Spinal cord (tissue), 10 donors: ENCODE data around the gene CTRL. TPM values are rescaled to one million over a fixed set of nuclear protein-coding genes. Genes with fewer than 3 reads are reported as not detected.
A peak's percentile ranks its signal among the peaks of the same experiment; 100 is the strongest.
"Not testable (repeated sequence)": the region's sequence is repeated elsewhere in the genome, so short reads cannot be mapped to it uniquely, and the experiment has no call there.

Source experiments
- DNase-seq, 6 donors: peaks; one replicate each; pipeline versions ENCODE4 v3.0.0 to v3.0.0-alpha.2; 2013 to 2015; ENCODE audit warnings: low spot score in 6 of 6, low read depth in 4 of 6
- H3K27ac ChIP-seq: one replicate; pipeline ENCODE4 v1.5.1; 2013; ENCODE audit warnings: low read depth, low read length, control low read depth
- H3K27me3 ChIP-seq: one replicate; pipeline ENCODE4 v1.6.1; 2013; ENCODE audit warnings: low read length; ENCODE audit not compliant: control insufficient read depth, insufficient read depth
- H3K36me3 ChIP-seq: one replicate; pipeline ENCODE4 v1.6.1; 2013; ENCODE audit warnings: low read length; ENCODE audit not compliant: control insufficient read depth, insufficient read depth
- H3K4me1 ChIP-seq: one replicate; pipeline ENCODE4 v1.6.1; 2013; ENCODE audit warnings: low read length; ENCODE audit not compliant: control insufficient read depth, insufficient read depth
- H3K4me3 ChIP-seq: one replicate; pipeline ENCODE4 v1.5.1; 2013; ENCODE audit warnings: low read depth, low read length, control low read depth
- H3K9me3 ChIP-seq: one replicate; pipeline ENCODE4 v1.6.1; 2013; ENCODE audit warnings: low read length; ENCODE audit not compliant: control insufficient read depth, insufficient read depth
- WGBS: methylation state at CpG from one replicate; pipeline ENCODE4 v1.1.5; 2013; ENCODE audit warnings: missing lambda C conversion rate; ENCODE audit not compliant: insufficient coverage; 5-methylcytosine and 5-hydroxymethylcytosine counted together
- polyA plus RNA-seq, 2 donors: library from polyadenylated mRNA; unstranded; fragments of 120-200 nt; gene quantifications; one replicate each; pipeline ENCODE4 v1.2.1, GENCODE V29; 2013; ENCODE audit not compliant: insufficient read length in 2 of 2
- total RNA-seq, 2 donors: library from RNA; depleted of rRNA in 1 of 2; stranded (reverse); fragments of 120-200 nt in 1 of 2; fragments of >200 nt in 1 of 2; gene quantifications; one replicate each; pipeline versions ENCODE4 v1.2.3 to v1.2.4, GENCODE V29; 2013 to 2014
- donor health status: healthy.

CTRL gene
- total and polyA plus RNA-seq, 4 donors, result 0.89 to 8.1 (median 3.0) TPM

GRCh38 chr16:67917140-67917851, 14.4 kb downstream of the CTRL start:
- peak in 4 of 6 donors; percentile 33 to 85 (median 46) for DNase-seq
- H3K27me3 ChIP-seq, result no peaks in the 10 kb centered on the region
- no peaks in the 10 kb centered on the region for H3K9me3 ChIP-seq
- no peak overlapping the region for H3K4me3 ChIP-seq
- H3K36me3 ChIP-seq, result peaks cover 38% of the 10 kb centered on the region
- peaks cover 48% of the 10 kb centered on the region for H3K4me1 ChIP-seq
- WGBS, result 48% methylated on average over 5 of the region's 6 CpGs
- peak overlapping the region; percentile 69 for H3K27ac ChIP-seq

DNA sequence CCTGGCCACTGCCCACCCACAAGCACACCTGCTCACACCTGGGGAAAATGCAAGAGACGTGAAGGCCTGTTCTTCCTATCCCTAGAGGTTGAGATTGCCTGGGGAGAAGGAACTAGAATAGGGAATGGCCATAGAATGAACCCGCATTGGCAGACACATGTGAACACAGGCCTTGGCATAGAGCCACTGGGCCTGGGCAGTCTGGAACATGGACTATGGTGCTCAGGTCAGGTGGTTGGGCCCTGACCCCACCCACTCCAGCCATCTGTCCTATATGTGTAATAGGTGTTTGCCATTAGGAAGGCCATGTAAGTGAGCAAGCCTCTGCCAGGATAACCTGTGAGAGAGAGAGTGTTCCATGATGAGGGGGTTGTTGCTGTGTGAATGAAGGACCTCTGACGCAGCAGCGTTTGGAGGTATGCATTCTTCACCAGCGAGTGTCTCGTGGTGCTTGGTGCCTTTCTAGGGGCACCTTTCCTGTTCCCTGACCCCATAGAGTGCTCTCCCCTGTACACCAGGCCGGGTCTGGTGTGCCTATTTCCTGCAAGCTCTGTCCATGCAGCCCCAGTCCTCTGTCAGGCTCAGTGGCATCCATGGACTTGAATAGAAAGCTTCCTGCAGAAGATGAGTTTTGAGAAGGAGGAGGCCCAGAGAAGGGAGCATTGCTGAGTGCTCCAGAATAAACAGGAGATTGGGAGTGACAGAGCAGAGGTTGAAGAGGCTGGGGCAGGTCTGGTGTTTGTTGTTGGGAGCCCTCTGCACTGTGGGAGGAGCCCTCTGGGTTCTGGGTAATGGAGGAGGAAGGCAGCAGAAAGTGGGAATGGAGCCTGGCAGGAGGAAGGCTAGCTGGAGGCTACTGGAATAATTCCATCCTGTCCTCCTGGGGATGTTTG, 15.6 kb downstream of the CTRL start:
- peaks cover 48% of the 10 kb centered on the region for H3K4me1 ChIP-seq
- DNase-seq, result no peak
- no peaks in the 10 kb centered on the region for H3K9me3 ChIP-seq
- H3K27me3 ChIP-seq, result no peaks in the 10 kb centered on the region
- H3K27ac ChIP-seq, result peak overlapping the region; percentile 69
- peaks cover 47% of the 10 kb centered on the region for H3K36me3 ChIP-seq
- no peak overlapping the region for H3K4me3 ChIP-seq
- WGBS, result 87% methylated on average over 3 of the region's 7 CpGs

DNA sequence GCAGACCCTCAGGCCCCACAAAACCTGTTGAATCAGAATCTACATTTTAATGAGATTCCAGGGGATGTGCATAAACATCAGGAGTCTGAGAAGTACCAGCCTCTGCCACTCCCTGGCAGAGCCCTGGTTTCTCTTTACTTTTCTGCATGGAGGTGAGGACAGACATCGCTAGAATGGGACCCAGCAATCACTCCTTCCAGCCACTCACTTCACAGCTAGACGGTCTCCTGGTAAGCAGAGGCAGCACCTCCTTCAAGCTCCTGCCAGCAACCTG, 16.2 kb downstream of the CTRL start:
- no CpG with 5 or more reads among the region's 2 CpGs for WGBS

GRCh38 chr16:67914758-67915495, 16.7 kb downstream of the CTRL start:
- H3K4me3 ChIP-seq, result no peak overlapping the region
- peak overlapping the region; percentile 10 for H3K27ac ChIP-seq
- WGBS, result 85% methylated on average over 5 of the region's 7 CpGs
- peaks cover 48% of the 10 kb centered on the region for H3K4me1 ChIP-seq
- peaks cover 53% of the 10 kb centered on the region for H3K36me3 ChIP-seq
- H3K9me3 ChIP-seq, result no peaks in the 10 kb centered on the region
- H3K27me3 ChIP-seq, result no peaks in the 10 kb centered on the region
- DNase-seq, result no peak

More for the DNA sequence above, 16.2 kb downstream of the CTRL start:
- H3K9me3 ChIP-seq, DNase-seq, H3K4me3 ChIP-seq, H3K27me3 ChIP-seq: not testable (repeated sequence)
- H3K4me1 ChIP-seq, result peaks cover 48% of the 10 kb centered on the region
- peak overlapping the region; percentile 69 for H3K27ac ChIP-seq
- peaks cover 50% of the 10 kb centered on the region for H3K36me3 ChIP-seq

- WGBS, result 0% methylated on average over 1 of the region's 2 CpGs
- Histone ChIP-seq H3K4me3 (no peak overlapping the region), H3K27ac (peak overlapping the region; percentile 63), H3K27me3 (no peaks in the 10 kb centered on the region), H3K4me1 (peaks cover 14% of the 10 kb centered on the region), H3K36me3 (peaks cover 41% of the 10 kb centered on the region), H3K9me3 (no peaks in the 10 kb centered on the region)
- DNase-seq, result peak in 2 of 6 donors; percentile 60 to 75
Observed at GRCh38 chr16:67910158-67910557, 21.5 kb downstream of the CTRL start.

DNA sequence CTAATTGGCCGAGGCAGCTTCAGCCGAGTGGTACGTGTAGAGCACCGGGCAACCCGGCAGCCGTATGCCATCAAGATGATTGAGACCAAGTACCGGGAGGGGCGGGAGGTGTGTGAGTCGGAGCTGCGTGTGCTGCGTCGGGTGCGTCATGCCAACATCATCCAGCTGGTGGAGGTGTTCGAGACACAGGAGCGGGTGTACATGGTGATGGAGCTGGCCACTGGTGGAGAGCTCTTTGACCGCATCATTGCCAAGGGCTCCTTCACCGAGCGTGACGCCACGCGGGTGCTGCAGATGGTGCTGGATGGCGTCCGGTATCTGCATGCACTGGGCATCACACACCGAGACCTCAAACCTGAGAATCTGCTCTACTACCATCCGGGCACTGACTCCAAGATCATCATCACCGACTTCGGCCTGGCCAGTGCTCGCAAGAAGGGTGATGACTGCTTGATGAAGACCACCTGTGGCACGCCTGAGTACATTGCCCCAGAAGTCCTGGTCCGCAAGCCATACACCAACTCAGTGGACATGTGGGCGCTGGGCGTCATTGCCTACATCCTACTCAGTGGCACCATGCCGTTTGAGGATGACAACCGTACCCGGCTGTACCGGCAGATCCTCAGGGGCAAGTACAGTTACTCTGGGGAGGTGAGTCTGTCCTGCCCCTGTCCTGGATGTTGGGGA, 22.5 kb downstream of the CTRL start:
- Histone ChIP-seq H3K36me3 (peaks cover 37% of the 10 kb centered on the region), H3K4me1 (peaks cover 7% of the 10 kb centered on the region), H3K4me3 (no peak overlapping the region), H3K27me3 (no peaks in the 10 kb centered on the region), H3K27ac (peak overlapping the region; percentile 63), H3K9me3 (no peaks in the 10 kb centered on the region)
- DNase-seq, result no peak
- 96% methylated on average over 35 of the region's 36 CpGs for WGBS

DNA sequence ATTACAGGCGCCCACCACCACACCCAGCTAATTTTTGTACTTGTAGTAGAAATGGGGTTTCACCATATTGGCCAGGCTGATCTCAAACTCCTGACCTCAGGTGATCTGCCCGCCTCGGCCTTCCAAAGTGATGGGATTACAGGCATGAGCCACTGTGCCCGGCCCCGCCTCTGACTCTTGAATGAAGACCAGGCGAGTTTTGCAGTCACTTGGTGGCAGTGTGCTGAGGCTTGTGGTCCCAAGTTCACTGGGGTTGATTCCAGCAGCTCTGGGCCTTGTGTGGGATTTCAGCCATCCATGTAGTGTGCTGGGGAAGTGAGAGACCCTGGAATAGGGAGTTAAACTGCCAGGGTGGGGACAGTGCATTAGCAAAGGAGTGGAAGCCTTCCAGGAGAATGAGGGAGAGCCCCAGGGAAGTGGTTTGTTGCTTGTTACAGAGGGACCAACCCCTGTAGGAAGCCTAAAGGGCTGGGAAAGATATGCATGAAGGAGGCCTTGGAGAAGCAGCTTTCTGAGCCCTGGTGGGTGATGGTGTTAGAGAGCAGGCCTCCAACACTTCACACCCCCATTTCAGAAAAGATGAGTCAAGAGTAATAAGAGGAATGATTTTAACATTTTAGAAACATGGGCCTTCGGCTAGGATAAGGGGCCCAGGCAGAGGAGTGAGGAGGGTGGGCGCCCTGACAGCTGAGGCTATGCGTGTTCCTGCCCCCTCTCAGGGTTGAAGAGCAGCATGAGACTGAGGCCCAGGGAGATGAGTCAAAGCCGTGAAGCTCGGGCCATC, 24.1 kb downstream of the CTRL start:
- H3K27ac ChIP-seq, result no peak overlapping the region
- DNase-seq, result no peak
- H3K36me3 ChIP-seq, result peaks cover 41% of the 10 kb centered on the region
- 90% methylated on average over 10 of the region's 11 CpGs for WGBS
- H3K4me1 ChIP-seq, result peaks cover 7% of the 10 kb centered on the region
- no peaks in the 10 kb centered on the region for H3K27me3 ChIP-seq
- H3K4me3 ChIP-seq, result no peak overlapping the region
- H3K9me3 ChIP-seq, result no peaks in the 10 kb centered on the region

- WGBS, result 68% methylated on average over 3 of the region's 4 CpGs
- H3K27ac ChIP-seq, result peak overlapping the region; percentile 2
- DNase-seq, result no peak
Observed at GRCh38 chr16:67902831-67903230, 28.8 kb downstream of the CTRL start.

More at GRCh38 chr16:67902831-67903230, 28.8 kb downstream of the CTRL start:
- no peaks in the 10 kb centered on the region for H3K9me3 ChIP-seq
- H3K4me1 ChIP-seq, result peaks cover 6% of the 10 kb centered on the region
- H3K4me3 ChIP-seq, result no peak overlapping the region
- peaks cover 14% of the 10 kb centered on the region for H3K36me3 ChIP-seq
- H3K27me3 ChIP-seq, result no peaks in the 10 kb centered on the region
